ENCODE data around the gene LRRC31.
A peak's percentile ranks its signal among the peaks of the same experiment; 100 is the strongest.

Gene LRRC31

GRCh38 chr3:169812332-169813235 lies 57.2 kb downstream of the LRRC31 start, which contains the start of the genes LRRC34 and LRRIQ4:
LRRC34 (minus strand) TSS chr3:169812904; CDS start chr3:169812548, 356 bp downstream.
LRRIQ4 (plus strand) TSS chr3:169812870; CDS start chr3:169821922, 9,052 bp downstream.
- DNase-seq: peak; percentile 59 to 81 (median 65)

- peak in 2 of 3 donors; percentile 32 to 37 for DNase-seq
Observed at GRCh38 chr3:169811631-169812331, 58.0 kb downstream of the LRRC31 start.

DNA sequence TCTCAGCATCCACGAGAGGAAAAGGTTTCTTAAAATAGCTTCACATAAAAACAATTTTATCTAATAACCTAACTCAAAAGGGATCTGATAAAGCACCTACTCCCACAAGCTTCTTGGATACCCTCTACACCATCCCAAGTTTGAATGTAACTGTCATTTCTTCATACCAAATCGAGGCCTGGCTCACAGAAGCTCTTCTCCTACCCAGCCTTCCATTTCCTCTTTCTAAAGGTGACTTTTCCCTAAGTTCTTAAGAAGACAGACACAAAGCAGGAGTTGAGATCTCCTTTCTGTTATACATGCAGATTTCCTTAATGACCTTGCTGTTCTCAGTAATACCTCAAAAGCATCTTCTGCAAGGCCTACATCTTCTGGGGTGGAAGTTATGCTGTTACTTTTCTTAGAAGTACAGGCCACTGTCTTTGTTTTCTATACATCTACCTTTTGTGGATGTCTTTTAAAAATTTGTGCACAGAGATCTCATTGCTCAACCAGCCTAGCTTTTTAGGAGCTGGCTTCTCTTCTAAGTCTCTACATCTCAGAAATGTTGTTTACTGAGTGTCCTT lies 60.4 kb downstream of the LRRC31 start:
- DNase-seq: no peak

- DNase-seq: no peak
Observed at GRCh38 chr3:169804681-169805080, 65.1 kb downstream of the LRRC31 start.

DNA sequence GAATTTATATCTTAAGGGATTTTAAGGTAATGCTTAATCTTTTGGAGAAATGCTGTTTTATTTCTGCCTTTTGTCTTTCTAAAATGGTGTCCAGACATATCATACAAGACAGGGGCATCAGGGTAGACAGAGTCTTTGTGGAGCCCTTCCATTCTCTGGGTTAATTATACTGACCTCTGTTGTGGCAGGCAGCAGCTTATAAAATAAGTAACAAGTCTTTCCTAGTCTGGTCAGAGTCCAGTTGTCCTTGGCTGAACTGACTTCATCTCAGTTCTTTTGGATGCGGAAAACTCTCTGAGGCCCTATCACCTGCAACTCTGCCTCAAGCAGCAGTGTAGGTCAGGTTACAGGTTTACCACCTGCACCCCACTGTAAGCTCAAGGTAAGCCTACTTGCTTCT lies 77.4 kb downstream of the LRRC31 start:
- no peak for DNase-seq

- DNase-seq: no peak
Observed at GRCh38 chr3:169790687-169791429, 78.9 kb downstream of the LRRC31 start.

GRCh38 chr3:169790219-169790618 lies 79.5 kb downstream of the LRRC31 start:
- no peak for DNase-seq

Data from suppressor macrophage treated with lipopolysaccharide for 1 hour (primary cell).